HK-2 (cell line): ENCODE measurements around the gene GPR176.
"Not testable (repeated sequence)": the region's sequence is repeated elsewhere in the genome, so short reads cannot be mapped to it uniquely, and the experiment has no call there.

ENCODE experiments used
- DNase-seq: peaks from one replicate; pipeline ENCODE4 v3.0.0-alpha.2; 2018; ENCODE audit not compliant: unreplicated experiment

Gene GPR176

DNA sequence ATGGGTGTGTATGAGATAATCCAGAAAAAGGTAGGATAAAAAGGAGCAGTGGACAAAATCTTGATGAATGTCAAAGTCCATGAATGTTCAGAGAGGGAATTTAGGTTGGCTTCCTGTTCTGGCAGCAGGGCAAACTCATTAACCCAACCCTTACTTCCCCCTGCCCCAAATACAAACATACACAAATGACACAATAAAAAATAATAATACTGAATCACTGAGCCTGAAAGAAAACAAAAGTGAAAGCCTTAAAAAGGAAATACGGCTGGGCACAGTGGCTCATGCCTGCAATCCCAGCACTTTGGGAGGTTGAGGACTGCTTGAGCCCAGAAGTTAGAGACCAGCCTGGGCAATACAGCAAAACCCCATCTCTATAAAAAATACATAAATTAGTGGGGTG is 62.9 kb downstream of the GPR176 start:
- DNase-seq = no peak

DNA sequence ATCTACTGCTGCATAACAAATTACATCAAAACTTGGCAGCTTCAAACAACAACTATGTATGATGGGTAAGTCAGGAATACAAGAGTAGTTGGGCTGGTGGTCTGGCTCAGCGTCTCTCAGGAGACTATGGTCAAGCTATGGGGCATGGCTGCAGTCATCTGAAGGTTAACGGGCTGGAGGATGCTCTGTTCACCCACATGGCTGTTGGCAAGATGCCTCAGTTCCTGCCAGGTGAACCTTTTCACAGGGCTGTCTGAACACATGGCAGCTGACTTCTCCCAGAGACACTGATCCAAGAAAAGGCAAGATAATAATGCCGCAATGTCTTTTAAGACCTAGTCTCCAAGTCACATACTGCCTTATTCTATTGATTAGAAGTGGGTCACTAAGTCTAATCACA is 63.7 kb downstream of the GPR176 start:
- no peak for DNase-seq

DNA sequence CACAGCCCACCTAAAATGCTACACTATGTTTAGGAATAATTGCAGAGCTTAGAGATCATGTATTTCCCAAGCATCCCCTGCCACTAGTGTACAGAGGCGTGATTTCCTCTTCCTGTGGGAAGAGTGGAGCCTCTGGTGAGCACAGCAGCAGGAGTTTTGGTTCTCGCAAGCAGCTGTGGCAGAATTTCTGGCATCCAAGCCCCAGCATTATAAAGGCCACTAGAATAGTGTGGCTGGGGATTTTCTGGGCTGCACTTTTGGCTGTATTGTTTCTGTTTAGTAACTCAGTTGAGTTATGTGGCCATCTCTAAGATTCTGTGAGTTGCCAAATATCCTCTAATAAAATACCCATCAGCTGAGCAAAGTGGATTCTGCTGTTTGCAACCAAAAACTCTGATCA is 64.7 kb downstream of the GPR176 start:
- no peak for DNase-seq

DNA sequence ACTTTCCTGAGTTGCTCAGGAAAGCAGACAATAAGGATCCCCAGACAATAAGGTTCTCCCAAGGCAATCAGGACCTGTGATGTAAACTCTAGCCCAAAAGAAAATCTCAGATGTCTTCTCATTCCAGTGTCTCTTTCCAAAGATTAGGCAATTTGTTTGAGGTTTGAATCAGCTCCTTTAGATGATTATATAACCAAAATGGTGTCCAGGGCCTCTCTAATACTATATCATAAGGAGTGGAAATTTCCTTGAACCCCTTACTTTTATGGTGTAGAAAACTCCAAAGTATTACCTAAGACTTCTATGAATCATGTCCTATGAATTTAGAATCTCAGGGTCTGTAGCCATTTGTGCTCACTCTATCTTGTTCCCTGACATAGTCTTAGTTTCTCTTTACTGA is 65.9 kb downstream of the GPR176 start:
- DNase-seq = no peak

DNA sequence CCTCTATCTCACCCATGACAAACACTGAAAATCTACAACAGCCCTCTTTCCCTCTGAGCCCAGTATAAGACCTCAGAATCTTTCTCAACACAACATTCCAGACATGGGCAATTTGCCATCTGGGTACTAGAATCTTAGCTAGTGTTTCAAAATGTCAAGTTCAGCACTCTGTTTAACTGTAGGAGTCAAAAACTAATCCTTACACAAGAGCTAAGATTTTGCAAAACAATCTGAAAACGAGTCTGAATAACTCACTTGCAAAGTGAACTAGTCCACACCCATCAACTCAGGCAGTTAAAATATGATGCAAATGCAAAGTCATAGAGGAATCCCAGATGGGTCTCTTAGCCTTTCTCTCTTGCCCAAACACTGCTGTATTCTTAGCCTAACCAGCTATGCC is 67.8 kb downstream of the GPR176 start:
- DNase-seq = no peak

DNA sequence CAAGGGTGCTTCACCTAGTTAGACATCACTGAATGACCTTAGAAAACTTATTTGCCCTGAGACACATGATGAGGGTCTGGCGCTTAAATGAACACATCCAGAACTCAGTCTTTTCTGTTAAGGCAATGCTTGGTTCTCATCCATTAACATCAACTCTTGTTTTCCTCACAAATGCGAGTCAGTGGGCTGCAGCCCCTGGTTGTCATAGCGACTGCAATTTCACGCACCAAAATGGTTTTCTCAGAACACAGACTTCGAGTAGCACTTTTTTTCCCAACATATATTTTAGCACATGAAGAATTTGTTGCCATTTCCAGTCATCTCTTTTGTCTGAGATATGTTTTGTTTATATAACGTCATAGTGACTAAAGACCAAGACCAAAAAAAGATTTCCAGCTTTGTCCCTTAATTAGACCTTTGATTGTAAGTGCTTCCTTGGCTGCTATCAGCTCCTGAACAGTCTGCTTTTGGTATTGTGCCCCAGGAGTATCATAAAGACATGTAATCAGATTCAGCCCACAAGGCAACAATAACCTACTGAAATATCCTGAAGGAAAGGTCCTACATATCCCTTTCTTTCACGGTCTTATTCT is 68.5 kb downstream of the GPR176 start:
- DNase-seq = no peak

DNA sequence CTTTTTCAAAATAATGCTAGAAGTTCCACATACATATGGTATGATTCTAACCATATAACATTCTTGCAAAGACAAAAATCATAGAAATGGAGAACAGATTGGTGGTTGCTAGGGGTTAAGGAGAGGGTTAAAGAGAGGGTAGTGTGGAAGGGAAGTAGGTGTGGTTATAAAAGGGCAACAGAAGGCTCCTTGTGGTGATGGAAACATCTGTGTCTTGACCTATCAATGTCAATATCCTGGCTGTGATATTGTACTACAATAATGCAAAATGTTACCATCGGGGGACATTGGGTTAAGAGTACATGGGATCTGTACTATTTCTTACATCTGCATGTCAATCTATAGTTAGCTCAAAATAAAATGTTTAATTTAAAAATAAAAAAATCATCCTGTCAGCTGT is 69.6 kb downstream of the GPR176 start:
- no peak for DNase-seq

DNA sequence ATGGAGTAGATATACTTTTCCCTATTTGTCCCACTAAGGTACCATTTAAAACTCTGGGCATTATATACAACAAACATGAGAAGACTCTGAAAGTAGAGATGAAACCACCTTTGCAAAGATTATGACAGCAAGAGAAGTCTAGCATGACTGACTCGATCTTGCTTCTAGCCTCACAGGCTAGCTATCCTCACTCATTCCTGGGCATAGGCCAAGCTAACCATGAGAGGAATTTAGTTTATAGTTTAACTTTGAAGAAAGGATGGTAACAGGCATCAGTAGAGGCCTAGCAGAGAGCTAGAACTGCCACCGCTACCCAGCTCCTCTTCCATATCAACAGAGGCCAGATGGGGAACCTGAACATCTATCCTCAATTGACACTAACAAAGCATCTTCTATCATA is 74.0 kb downstream of the GPR176 start:
- DNase-seq = no peak

DNA sequence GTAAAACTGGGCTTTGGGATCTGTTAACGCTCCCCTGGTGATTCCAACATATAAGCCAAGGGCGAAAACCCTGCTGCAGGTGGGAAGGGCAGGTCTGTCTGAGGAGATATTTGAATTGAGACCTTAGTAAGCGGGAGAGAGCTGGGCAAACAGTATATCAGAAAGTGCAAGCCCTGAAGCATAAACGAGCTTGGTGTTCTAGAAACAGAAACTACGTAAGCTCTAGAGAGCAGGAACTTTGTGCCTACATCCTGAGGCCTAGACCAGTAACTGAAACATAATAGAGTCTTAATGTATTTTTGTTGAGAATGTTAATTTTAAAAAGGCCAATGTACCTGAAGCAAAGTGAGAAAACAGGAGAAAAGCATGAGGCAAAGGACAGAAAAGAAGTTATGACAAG is 74.5 kb downstream of the GPR176 start:
- no peak for DNase-seq

DNA sequence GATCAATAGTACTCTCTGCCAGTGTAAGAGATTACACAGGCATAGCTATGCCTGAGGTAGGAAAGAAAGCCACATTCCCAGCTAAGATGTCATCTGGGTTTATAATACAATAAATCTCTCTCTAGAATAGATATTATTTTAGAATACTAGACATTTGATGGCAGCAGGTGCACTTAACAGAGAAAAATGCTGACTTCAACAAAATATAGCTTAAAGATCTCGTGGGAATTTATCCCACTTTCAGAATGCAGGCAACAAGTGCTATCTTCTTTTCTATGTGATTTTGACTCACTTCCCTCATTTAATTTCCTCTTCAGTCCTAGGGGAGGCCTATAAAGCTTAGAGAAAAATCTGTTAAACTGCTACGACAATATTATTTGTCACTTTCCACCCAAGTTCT is 76.5 kb downstream of the GPR176 start:
- DNase-seq = no peak

DNA sequence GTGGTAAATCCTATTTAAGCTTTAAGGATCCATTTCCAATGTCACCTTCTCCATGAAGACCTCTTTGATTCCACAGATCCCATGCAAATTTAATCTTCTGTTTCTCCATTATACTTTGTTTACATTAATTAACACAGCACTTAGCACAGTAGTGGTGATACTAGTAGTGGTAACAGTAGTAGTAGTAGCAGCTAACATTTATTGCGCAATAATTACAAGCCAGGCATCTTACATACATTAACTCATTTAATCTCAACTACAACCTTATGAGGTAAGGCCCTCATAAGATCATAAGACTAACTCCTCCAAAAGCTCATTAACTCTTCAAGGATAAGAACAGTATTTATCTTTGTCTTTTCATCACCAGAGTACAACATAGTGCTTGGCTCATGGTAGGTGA is 82.6 kb downstream of the GPR176 start:
- no peak for DNase-seq

DNA sequence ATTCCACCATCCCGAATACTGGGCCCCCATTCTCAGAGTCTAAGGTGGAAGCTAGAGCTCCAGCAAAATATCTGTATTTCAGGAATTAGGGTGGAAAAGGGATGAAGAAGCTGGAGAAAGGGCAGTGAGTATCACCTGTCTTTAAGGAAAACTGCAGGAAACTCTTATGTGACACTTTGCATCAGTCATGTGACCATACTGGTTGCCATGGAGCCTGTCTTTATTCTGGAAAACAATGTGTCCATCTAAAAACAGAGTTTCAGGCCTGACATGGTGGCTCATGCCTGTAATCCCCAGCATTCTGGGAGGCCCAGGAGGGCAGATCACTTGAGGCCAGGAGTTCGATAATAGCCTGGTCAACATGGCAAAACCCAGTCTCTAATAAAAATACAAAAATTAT is 84.5 kb downstream of the GPR176 start:
- DNase-seq = no peak

DNA sequence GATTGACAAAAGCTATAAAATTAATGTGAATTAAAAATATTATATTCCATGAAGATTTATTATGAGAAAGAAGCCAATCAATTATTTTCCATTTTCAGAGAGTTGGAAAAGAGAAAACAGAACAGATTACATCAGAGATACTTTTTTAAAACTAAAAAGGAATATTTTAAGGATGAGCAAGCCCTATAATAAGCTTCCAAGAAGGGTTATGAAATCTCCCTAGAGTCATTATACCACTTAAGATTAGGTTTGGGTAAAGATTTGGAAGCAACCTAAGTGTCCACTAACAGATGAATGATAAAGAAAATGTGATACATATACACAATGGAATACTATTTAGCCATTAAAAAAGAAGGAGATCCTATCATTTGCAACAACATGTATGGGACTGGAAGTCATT is 85.8 kb downstream of the GPR176 start:
- DNase-seq = no peak

DNA sequence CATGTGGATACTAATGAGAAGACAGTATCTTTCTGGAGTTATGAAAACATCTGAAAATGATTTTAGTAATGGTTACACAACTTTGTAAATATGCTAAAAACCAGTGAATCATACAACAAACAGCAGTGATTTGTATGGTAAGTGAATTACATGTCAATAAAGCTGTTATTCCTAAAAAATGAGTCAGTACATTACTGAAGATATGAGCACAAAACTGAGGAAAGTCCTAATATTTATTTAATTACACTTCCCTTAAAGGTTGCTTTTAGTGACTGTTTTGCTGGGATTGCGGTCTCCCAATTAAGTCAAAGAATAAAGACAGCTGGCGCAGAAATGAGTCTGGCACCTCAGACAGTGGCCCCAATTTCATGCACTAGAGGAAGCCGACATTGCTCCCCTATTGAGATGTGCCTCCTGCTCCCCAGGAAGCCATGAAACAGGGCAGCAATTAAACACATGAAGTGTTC is 86.5 kb downstream of the GPR176 start:
- no peak for DNase-seq

DNA sequence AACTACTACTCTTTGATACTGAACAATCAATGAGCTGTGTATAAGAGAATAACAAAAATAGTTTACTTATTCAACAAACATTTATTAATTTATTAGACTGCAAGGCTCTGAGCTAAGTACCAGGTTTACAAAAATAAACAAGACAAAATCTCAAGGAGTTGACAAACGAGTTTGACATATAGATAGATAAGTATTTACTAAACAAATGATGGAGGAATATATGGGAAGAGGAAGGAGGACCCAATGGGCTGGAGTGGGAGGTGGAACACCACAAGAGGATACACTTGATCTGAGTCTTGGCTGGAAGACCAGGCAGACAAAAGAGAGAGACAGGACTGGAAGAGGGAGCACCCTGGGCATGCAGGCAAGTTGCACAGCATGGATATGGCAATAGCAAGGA is 89.9 kb downstream of the GPR176 start:
- no peak for DNase-seq

DNA sequence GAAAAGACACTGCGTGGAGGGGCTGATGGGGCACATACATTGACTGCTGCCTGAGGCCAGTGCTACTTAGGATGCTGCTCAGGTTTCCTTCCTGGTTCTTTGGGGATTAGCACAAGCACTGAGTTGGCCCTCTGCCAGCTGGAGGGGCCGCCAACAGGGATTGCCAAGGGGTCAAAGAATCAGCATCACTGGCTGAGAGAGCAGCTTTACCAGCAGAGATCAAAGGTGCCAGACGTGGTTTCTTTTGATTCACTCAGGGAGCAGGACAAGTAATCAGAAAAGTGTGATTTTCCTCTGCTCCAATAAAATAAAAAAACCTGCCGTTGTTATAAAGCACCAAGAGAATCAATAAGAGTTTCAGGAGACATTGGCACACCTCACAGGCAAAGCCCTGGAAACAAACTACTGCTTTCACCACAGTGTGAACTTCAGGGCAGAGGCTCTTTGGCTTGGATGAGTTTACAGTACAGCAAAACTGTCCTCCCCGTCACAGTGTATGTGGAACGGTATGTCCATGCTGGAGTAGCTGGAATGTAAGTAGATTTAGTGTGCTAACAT is 91.6 kb downstream of the GPR176 start:
- DNase-seq = no peak

DNA sequence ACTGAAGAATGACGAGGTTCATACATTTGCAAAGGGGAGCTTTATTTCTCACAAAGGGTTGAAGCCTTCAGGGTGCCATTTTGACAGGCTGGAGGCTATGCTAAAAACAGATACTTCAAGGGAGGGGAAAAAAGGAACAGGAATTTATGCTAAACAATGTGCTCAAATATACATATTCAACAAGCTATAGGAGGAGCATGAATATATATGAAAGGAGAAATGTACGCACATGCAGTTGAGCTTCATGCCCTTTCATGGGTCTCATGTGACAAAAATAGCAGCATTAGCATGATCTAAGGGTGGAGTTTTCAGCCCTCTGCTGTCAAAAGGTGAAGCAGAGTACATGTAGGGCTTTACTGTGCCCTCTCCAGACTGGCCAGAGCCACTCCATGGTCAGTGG is 93.1 kb downstream of the GPR176 start:
- no peak for DNase-seq

DNA sequence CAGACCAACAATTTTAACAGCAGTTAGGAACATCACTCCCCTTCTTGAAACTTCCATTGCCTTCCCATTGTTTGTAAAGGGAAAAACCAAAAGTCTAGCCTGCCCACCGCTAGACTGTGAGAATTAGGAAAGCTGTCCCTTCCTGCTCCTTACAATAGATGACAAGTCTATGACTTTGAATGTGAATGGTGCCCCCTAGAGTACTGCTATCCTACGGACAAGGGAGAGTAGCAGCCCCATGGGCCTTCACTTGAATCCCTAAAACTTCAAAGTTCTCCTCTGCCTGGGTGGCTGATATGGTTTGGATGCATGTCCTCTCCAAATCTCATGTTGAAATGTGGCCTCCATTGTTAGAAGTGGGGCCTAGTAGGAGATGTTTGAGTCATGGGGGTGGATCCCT is 96.4 kb downstream of the GPR176 start:
- no peak for DNase-seq

DNA sequence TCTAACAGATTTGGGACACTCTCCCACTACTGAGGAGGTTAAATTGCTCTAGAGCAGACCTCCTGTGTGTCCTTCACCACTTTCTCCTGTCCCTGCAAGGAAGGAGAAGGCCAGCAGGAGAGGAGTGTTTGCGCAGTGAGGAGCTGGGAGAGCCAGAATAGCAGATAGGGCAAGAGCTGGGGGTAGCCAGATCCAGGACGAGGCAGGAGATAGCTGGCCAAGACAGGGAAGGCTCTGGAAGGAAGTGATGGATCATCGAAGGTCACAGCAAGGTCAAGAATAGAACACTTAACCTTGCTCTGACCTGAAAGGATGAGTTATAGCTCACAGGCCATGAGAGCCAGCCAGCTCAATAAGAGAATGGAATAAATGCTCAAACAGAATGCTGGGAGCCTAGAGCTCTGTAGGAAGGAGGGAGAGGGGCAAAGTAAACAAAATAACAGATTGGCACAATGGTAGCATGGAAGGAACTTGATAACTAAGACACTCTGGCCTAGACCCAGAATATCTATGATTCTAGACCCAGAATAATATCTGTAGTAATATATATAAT is 99.9 kb downstream of the GPR176 start:
- no peak for DNase-seq

DNA sequence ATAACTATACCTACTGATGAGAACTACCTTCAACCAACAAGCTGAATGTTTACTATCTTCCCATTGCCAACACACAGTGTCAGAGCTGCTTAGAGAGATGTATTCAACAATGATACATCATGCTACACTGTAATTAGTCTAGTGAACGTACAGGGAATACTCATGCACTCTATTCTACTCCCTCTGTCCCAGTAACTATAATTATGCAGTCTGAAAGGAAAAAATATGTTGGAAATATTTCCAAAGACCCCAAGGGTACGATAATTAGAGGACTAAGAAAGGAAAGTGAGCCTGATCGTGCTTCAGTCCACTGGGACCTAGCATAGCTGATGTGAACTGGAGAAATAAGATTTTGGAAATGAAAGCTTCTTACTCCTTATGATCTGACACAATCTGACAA is 100.5 kb downstream of the GPR176 start:
- DNase-seq = no peak

DNA sequence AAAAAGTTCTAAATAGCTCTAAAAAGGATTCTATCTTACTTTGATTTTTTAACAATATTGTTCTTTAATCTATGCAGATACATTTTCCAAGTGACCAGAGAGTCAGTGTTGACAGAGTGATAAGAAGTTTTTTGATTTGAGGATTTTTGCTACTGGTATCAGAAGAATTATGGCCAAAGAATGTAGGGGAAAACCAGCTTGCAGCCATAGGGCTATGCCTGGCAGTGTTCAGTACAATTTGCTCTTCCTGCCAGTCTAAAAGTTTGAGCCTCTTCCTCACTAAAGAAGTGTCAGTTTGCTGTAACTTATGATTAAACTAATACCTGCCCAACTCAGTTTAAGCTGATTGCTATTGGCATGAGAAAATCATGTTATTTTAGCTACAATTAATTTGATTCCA is 102.2 kb downstream of the GPR176 start:
- DNase-seq = no peak

DNA sequence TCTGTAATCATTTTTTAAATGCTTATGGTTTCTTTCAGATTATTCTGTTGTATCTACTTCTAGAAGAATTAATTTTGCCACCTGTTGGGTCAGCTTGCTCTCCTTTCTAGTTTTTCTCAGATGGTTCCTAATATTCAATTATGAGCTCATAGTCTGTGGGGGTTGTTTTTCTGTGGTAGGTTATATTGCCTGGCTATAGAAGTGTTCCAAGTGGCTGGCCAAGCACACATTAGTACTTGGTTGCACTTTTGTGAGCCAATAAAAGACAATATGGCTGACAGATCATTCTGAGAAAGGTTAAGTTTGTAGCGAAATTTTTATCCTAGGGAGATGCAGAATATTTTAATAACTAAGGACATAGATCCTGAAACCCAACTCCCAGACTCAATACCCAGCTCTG is 105.6 kb downstream of the GPR176 start:
- DNase-seq = no peak

DNA sequence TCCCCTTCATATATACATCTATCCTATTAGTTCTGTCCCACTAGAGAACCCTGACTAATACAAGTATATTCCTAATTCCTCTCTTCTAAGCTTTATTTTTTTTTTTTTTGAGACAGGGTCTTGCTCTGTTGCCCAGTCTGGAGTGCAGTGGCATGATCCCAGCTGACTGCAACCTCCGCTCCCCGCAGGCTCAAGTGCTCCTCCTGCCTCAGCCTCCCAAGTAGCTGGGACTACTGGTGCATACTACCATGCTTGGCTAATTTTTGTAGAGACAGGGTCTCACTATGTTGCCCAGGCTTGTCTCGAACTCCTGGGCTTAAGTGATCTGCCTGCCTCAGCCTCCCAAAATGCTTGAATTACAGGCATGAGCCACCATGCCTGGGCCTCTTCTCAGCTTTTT is 107.4 kb downstream of the GPR176 start:
- DNase-seq = not testable (repeated sequence)

DNA sequence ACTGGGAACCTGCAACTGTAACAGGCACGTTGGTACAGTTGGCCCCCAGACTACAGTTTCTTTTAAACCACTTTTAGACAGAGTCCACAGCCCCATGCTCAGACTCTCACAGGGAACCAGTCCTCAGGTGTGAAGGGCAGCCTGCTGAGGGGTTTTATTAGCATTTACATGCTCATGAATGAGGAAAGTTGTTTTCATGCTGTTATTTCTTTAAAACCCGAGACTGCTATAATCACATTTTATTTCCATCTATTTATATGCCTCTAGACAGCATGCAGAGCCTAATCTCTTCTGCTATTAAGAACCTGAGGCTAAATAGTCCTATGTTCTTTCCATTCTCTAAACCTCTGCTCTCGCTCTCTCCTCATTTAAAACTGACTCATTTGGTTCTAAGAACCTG is 111.2 kb downstream of the GPR176 start:
- DNase-seq = no peak
